ENCODE data around the gene HOXB8. TPM values are rescaled to one million over a fixed set of nuclear protein-coding genes. Genes with fewer than 3 reads are reported as not detected.

The HOXB8 gene
- total and polyA plus RNA-seq, 10 of the 15 experiments (the other 5 are each of a cell fraction or from before 2014, with no cell fraction given): 0.21 TPM; not detected in 9

DNA sequence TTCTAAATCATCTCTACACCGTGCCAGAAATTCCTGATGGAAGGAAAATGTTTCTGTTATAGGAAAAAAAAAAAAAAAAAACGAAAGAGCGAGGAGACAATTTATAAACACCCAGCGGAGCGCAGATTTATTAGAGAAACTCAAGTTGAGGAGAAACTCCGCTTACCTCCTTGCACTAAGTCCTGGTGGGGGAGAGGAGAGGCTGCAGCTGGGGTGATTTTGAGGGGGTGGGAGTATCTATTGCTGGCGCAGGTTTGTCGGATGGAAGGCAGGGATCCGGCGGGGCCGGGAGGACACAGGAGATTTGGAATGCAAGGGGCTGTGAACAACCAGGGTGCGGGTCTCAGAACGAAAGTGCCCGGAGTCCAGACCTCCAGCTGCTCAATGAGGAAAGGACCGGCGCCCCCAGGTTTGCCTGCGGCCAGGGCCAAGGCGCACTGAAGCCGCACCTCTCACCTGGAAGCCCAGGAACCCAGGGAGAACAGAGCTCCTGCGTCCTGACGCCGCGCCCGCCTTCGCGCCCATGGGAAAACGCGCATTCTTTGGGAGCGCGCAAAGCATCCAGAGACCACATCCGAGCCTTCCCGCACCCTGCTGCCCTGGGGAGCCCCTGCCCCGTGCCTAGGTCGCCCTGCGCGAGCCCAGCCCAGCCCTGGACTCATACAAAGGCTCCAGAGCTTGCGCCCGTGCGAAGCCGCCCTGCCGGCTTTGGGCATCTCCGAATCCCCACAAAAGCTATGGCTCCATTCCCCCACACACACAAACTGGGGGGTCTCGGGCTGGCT, 2.6 kb upstream of the HOXB8 start:
- no peak for DNase-seq (ENCODE audit: low read depth, low spot score)
- no peaks in the 10 kb centered on the region for H4K20me1 ChIP-seq (ENCODE audit: control insufficient read depth, insufficient read depth)
- WGBS (ENCODE audit: insufficient coverage, insufficient replicate concordance, low lambda C conversion rate, missing lambda C conversion rate): 43% methylated on average over 41 of the region's 43 CpGs
- H3K27me3 ChIP-seq (replicated peaks in 1 of 2; ENCODE audit: control insufficient read depth in 2 of 2, insufficient read depth in 2 of 2, low read length in 1 of 2): peaks cover 30 to 46% of the 10 kb centered on the region in 2 experiments
- ChIA-PET POLR2A (interaction anchor here (1.6 kb wide), 1 partner anchor 16 kb away, joined by 11 read pairs; no protein-coding TSS in a partner anchor), SMC1A (ENCODE audit: uncharacterized antibody, unreplicated experiment) (interaction anchor here (0.7 to 1.6 kb wide), 5 partner anchors 9 to 355 kb away, joined by 3 to 8 read pairs (median 3); partner anchors contain the start of gene HOXB9), CTCF (interaction anchor here (0.9 to 2.1 kb wide), 23 partner anchors 8 to 592 kb away, joined by 3 to 14 read pairs (median 5); partner anchors contain the start of genes HOXB5 and HOXB7), RAD21 (ENCODE audit: unreplicated experiment) (interaction anchor here (0.5 to 2.1 kb wide), 14 partner anchors 11 to 592 kb away, joined by 3 to 8 read pairs (median 4); partner anchors contain the start of gene HOXB5)
- no peak overlapping the region for H3K27ac ChIP-seq (ENCODE audit: control insufficient read depth, insufficient read depth)
- H3K9me3 ChIP-seq (replicated peaks; ENCODE audit: control insufficient read depth, insufficient read depth, low read length): no peaks in the 10 kb centered on the region
- BruUV-seq (replicated peaks): no TSS peak
- H3K4me2 ChIP-seq (ENCODE audit: control insufficient read depth, insufficient read depth): no peak overlapping the region
- H3K36me3 ChIP-seq (ENCODE audit: control insufficient read depth in 2 of 2, insufficient read depth in 2 of 2, low read length in 1 of 2): no peaks in the 10 kb centered on the region
- no peaks in the 10 kb centered on the region for H3K79me2 ChIP-seq (ENCODE audit: control insufficient read depth, insufficient read depth, low read length)
- TF ChIP-seq SIN3A (IDR thresholded peaks at IDR 0.05; ENCODE audit: low read depth, low read length) (no peak), SREBF1 (IDR thresholded peaks at IDR 0.05; ENCODE audit: low read length) (no peak), POLR2AphosphoS2 (IDR thresholded peaks at IDR 0.05; ENCODE audit: low read depth, low read length) (no peak), FOS (IDR thresholded peaks at IDR 0.05; ENCODE audit: borderline replicate concordance, extremely low read depth, insufficient read length) (no peak), CREM (IDR thresholded peaks at IDR 0.05; ENCODE audit: low read depth) (no peak), CHD4 (IDR thresholded peaks at IDR 0.05) (no peak), NRF1 (conservative IDR thresholded peaks at IDR 0.05; ENCODE audit: low read depth, low read length) (no peak), HDGF (IDR thresholded peaks at IDR 0.05) (no peak), SREBF2 (IDR thresholded peaks at IDR 0.05; ENCODE audit: low read length) (no peak), NFYA (IDR thresholded peaks at IDR 0.05; ENCODE audit: borderline replicate concordance, low read depth, low read length) (no peak), HDAC6 (IDR thresholded peaks at IDR 0.05; ENCODE audit: unreplicated experiment) (no peak)
- TF ChIP-seq, protein P1, sequence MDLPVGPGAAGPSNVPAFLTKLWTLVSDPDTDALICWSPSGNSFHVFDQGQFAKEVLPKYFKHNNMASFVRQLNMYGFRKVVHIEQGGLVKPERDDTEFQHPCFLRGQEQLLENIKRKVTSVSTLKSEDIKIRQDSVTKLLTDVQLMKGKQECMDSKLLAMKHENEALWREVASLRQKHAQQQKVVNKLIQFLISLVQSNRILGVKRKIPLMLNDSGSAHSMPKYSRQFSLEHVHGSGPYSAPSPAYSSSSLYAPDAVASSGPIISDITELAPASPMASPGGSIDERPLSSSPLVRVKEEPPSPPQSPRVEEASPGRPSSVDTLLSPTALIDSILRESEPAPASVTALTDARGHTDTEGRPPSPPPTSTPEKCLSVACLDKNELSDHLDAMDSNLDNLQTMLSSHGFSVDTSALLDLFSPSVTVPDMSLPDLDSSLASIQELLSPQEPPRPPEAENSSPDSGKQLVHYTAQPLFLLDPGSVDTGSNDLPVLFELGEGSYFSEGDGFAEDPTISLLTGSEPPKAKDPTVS (IDR thresholded peaks at IDR 0.05; ENCODE audit: low read depth, low read length): no peak
- TF ChIP-seq, protein P2, sequence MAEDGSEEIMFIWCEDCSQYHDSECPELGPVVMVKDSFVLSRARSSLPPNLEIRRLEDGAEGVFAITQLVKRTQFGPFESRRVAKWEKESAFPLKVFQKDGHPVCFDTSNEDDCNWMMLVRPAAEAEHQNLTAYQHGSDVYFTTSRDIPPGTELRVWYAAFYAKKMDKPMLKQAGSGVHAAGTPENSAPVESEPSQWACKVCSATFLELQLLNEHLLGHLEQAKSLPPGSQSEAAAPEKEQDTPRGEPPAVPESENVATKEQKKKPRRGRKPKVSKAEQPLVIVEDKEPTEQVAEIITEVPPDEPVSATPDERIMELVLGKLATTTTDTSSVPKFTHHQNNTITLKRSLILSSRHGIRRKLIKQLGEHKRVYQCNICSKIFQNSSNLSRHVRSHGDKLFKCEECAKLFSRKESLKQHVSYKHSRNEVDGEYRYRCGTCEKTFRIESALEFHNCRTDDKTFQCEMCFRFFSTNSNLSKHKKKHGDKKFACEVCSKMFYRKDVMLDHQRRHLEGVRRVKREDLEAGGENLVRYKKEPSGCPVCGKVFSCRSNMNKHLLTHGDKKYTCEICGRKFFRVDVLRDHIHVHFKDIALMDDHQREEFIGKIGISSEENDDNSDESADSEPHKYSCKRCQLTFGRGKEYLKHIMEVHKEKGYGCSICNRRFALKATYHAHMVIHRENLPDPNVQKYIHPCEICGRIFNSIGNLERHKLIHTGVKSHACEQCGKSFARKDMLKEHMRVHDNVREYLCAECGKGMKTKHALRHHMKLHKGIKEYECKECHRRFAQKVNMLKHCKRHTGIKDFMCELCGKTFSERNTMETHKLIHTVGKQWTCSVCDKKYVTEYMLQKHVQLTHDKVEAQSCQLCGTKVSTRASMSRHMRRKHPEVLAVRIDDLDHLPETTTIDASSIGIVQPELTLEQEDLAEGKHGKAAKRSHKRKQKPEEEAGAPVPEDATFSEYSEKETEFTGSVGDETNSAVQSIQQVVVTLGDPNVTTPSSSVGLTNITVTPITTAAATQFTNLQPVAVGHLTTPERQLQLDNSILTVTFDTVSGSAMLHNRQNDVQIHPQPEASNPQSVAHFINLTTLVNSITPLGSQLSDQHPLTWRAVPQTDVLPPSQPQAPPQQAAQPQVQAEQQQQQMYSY (CRISPR knock-in tag; IDR thresholded peaks at IDR 0.05): no peak
- H3K4me1 ChIP-seq (ENCODE audit: control insufficient read depth, insufficient read depth, low read length): no peaks in the 10 kb centered on the region
- H2AFZ ChIP-seq (ENCODE audit: control insufficient read depth, low read depth, low read length): no peak overlapping the region
- no peak for ATAC-seq
- in situ Hi-C loops (cut with MboI): no loop called here
- intact Hi-C loops (cut with micrococcal nuclease; ENCODE audit: unreplicated experiment): loop anchor here (1.0 to 5.0 kb wide), 3 partner anchors 355 to 591 kb away; no protein-coding TSS in a partner anchor
- H3K9ac ChIP-seq (ENCODE audit: control insufficient read depth, insufficient read depth, low read length): no peak overlapping the region
- no peak for FAIRE-seq
- no peak overlapping the region for H3K4me3 ChIP-seq
